Ascending aorta (tissue), 2 donors: ENCODE results near the gene OTP. TPM values are rescaled to one million over a fixed set of nuclear protein-coding genes. Genes with fewer than 3 reads are reported as not detected.
A peak's percentile ranks its signal among the peaks of the same experiment; 100 is the strongest.

Experiments
- DNase-seq, 2 donors: peaks; one replicate each; pipeline ENCODE4 v3.0.0-alpha.2; 2019; ENCODE audit warnings: low spot score in 2 of 2
- H3K27ac ChIP-seq, 2 donors: fragments of 200-600 bp; sonication (generic); one replicate each; pipeline ENCODE4 v1.5.1; 2016 to 2017; ENCODE audit warnings: mild to moderate bottlenecking in 1 of 2
- H3K27me3 ChIP-seq: fragments of 200-600 bp; sonication (generic); one replicate; pipeline ENCODE4 v1.5.1; 2017
- H3K36me3 ChIP-seq, 2 donors: fragments of 200-600 bp; sonication (generic); one replicate each; pipeline ENCODE4 v1.5.1; 2016
- H3K4me1 ChIP-seq, 2 donors: fragments of 200-600 bp; sonication (generic); one replicate each; pipeline ENCODE4 v1.5.1; 2016 to 2017; ENCODE audit warnings: mild to moderate bottlenecking in 1 of 2
- H3K4me3 ChIP-seq, 2 donors: fragments of 200-600 bp; sonication (generic); one replicate each; pipeline ENCODE4 v1.5.1; 2016 to 2017; ENCODE audit warnings: mild to moderate bottlenecking in 1 of 2
- H3K9me3 ChIP-seq, 2 donors: fragments of 200-600 bp; sonication (generic); one replicate each; pipeline ENCODE4 v1.5.1; 2016
- CTCF ChIP-seq, 3 experiments: fragments of 200-600 bp in 2 of 3; fragments of 450-650 bp in 1 of 3; sonication (generic) in 2 of 3; IDR thresholded peaks; one replicate each; pipeline ENCODE4 v1.5.1; 2016 to 2019; ENCODE audit warnings: antibody characterized with exemption in 3 of 3, mild to moderate bottlenecking in 1 of 3, moderate library complexity in 1 of 3
- intact Hi-C: fragments of 100-400 bp; cut with DNase I; formaldehyde crosslinking; loops from one replicate; pipeline ENCODE4 v1.15.1; 2023
- total RNA-seq: library from RNA; depleted of rRNA; stranded (reverse); fragments of >200 nt; gene quantifications from one replicate; pipeline ENCODE4 v1.1.0, GENCODE V29; 2016

The OTP gene
- total RNA-seq, 1 donor from 2014 or later, result not detected

DNA sequence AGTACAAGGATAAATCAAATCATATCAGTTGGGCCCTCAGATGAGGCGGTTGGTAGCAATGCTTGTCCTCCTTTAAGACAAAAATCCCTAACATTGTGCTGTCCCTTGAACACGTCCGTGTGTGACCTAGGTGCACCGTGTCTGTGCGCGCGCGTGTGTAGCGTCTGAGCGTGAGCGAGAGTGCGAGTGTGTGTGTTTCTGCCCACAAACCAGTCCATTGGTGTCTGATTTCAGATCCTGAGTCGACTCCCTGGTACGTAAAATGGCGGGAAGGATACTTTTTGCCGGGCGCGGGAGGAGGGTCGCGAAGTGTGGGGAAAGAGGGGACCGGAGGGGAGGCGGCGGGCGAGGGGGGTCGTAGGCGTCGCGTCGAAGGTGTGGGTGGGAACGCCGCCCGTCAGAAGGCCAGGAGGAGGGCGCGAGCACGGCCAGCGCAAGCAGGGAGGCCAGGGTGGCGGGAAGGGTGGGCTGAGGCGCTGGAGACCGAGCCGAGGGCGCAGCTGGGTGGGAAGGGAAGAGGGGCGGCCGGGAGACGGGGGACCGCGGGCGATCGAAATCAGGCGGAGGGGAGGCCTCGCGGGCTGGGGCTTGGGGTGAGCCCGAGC lies 8.9 kb downstream of the OTP start:
- no peaks in the 10 kb centered on the region for H3K36me3 ChIP-seq
- no peaks in the 10 kb centered on the region for H3K9me3 ChIP-seq
- intact Hi-C loops, result no loop called here
- H3K4me3 ChIP-seq, result peak overlapping the region; percentile 53 to 60
- H3K27ac ChIP-seq, result no peak overlapping the region
- peaks cover 0 to 10% of the 10 kb centered on the region in 2 donors for H3K4me1 ChIP-seq
- no peak for DNase-seq
- TF ChIP-seq CTCF (IDR thresholded peaks at IDR 0.05), result no peak
- peaks cover 50% of the 10 kb centered on the region for H3K27me3 ChIP-seq

GRCh38 chr5:77628840-77629508 lies 9.5 kb downstream of the OTP start:
- intact Hi-C loops, result no loop called here
- Histone ChIP-seq H3K9me3 (no peaks in the 10 kb centered on the region), H3K27ac (no peak overlapping the region), H3K36me3 (no peaks in the 10 kb centered on the region), H3K4me3 (peak overlapping the region; percentile 53 to 60), H3K27me3 (peaks cover 48% of the 10 kb centered on the region), H3K4me1 (peaks cover 0 to 10% of the 10 kb centered on the region in 2 donors)
- TF ChIP-seq CTCF (IDR thresholded peaks at IDR 0.05), result no peak
- DNase-seq, result no peak

DNA sequence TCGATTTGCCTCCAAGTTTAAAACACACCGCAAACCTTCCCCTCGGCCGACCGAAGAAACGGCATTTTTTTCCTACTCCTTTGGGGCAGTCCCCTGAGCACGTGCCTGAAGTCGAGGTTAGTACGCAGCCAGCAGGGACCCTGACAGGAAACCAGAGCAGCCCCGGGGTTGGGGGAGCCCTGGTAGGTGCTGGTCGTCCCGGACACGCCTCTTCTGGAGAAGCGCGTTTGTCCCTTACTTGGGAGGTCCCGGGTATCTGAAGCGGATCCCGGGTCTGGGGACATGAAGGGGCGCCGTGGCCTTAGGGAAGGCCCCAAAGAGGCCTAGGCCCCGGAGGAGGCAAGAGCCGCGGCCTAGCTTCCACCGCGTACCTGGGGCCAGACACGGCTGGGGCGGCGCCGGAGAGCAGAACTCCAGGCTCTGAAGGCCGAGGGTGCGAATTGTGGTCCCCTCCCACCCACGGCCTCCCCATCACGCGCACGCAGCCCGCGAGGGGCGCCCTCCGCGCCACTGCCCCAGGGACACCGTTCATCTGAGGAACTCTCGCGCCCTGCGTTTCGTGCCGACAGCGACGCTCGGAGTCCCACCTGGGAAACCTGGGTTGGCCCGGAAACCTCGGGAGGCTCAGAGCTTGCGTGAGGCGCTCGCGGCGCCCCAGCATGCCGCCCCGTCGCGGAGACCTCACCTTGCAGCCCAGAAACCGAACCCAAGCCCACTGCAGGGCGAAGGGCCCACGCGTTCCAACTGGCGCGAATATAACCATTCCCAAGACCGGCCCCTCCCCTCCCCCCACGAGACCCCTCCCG lies 10.4 kb downstream of the OTP start:
- DNase-seq, result no peak

GRCh38 chr5:77623203-77623740 lies 15.2 kb downstream of the OTP start:
- H3K9me3 ChIP-seq, result no peaks in the 10 kb centered on the region
- no peaks in the 10 kb centered on the region for H3K36me3 ChIP-seq
- H3K27me3 ChIP-seq, result peaks cover 8% of the 10 kb centered on the region
- no peak overlapping the region for H3K4me3 ChIP-seq
- TF ChIP-seq CTCF (IDR thresholded peaks at IDR 0.05), result no peak
- DNase-seq, result no peak
- no peaks in the 10 kb centered on the region for H3K4me1 ChIP-seq
- H3K27ac ChIP-seq, result no peak overlapping the region
- intact Hi-C loops, result no loop called here

More for the DNA sequence above, 10.4 kb downstream of the OTP start:
- H3K4me3 ChIP-seq, result no peak overlapping the region
- no peak overlapping the region for H3K27ac ChIP-seq
- H3K36me3 ChIP-seq, result no peaks in the 10 kb centered on the region
- no peak for TF ChIP-seq CTCF (IDR thresholded peaks at IDR 0.05)
- H3K9me3 ChIP-seq, result no peaks in the 10 kb centered on the region
- H3K27me3 ChIP-seq, result peaks cover 39% of the 10 kb centered on the region
- peaks cover 0 to 10% of the 10 kb centered on the region in 2 donors for H3K4me1 ChIP-seq
- intact Hi-C loops, result no loop called here

DNA sequence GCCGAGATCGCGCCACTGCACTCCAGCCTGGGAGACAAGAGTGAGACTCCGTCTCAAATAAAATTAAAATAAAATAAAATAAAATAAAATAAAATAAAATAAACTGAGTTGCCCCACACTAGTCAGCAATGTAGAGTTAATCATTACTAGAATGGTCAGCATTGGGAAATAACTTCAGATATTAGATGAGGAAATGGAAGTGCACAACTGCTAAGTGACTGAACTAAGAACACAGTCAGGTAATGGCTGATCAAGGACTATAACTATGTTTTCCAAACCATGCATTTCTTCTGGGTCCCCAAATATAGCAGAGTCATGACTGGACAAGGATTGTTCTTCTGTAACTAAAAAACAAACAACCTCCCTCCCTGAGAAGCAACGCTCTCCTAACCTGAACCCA lies 17.1 kb downstream of the OTP start:
- TF ChIP-seq CTCF (IDR thresholded peaks at IDR 0.05), result no peak
- H3K27ac ChIP-seq, result no peak overlapping the region
- no peaks in the 10 kb centered on the region for H3K36me3 ChIP-seq
- H3K4me1 ChIP-seq, result no peaks in the 10 kb centered on the region
- no peaks in the 10 kb centered on the region for H3K9me3 ChIP-seq
- no peak for DNase-seq
- H3K4me3 ChIP-seq, result no peak overlapping the region
- peaks cover 3% of the 10 kb centered on the region for H3K27me3 ChIP-seq
- intact Hi-C loops, result no loop called here
